H1 (cell line): ENCODE measurements around the gene MYO1F. TPM values are rescaled to one million over a fixed set of nuclear protein-coding genes. Genes with fewer than 3 reads are reported as not detected.

ENCODE experiments used
- CTCF ChIA-PET: fragments of 300-600 bp; sonication (Branson Sonifier 250); formaldehyde crosslinking; loops from one replicate; lab custom pipeline; 2021; ENCODE audit not compliant: partially characterized antibody; lab: Charles Lee
- POLR2A ChIA-PET: fragments of 300-600 bp; sonication (Branson Sonifier 250); formaldehyde crosslinking; loops from one replicate; lab custom pipeline; 2021; ENCODE audit warnings: inconsistent platforms; ENCODE audit not compliant: partially characterized antibody; lab: Charles Lee
- DNase-seq, 2 experiments: peaks; one replicate each; pipeline versions ENCODE4 v3.0.0 to v3.0.0-alpha.2; 2010 to 2022; ENCODE audit warnings: low spot score in 2 of 2, low read depth in 1 of 2, mixed read lengths in 1 of 2
- FAIRE-seq: peaks from 2 replicates; lab custom pipeline; 2011; peaks lifted over from hg19 to GRCh38; lab: Jason Lieb, UNC
- H2AFZ ChIP-seq: 2 replicates; pipeline ENCODE4 v1.8.1; 2012; ENCODE audit warnings: low read length, inconsistent platforms
- H2AK5ac ChIP-seq: 2 replicates; pipeline ENCODE4 v1.6.1; 2013; ENCODE audit warnings: low read depth, low read length
- H2BK120ac ChIP-seq: replicated peaks from 2 replicates; pipeline ENCODE3; 2013; ENCODE audit warnings: low read depth, low read length, inconsistent platforms
- H2BK12ac ChIP-seq: 2 replicates; pipeline ENCODE4 v1.6.1; 2013; ENCODE audit warnings: low read depth, low read length
- H2BK15ac ChIP-seq: 2 replicates; pipeline ENCODE4 v1.6.1; 2013; ENCODE audit warnings: low read length
- H2BK20ac ChIP-seq: 2 replicates; pipeline ENCODE4 v1.6.1; 2013; ENCODE audit warnings: low read length
- H2BK5ac ChIP-seq: 2 replicates; pipeline ENCODE4 v1.6.1; 2013; ENCODE audit warnings: low read depth, low read length
- H3K14ac ChIP-seq: 2 replicates; pipeline ENCODE4 v1.6.1; 2013; ENCODE audit warnings: inconsistent platforms; ENCODE audit not compliant: insufficient read length
- H3K18ac ChIP-seq: 2 replicates; pipeline ENCODE4 v1.6.1; 2013; ENCODE audit warnings: low read length; ENCODE audit errors: extremely low read depth
- H3K23ac ChIP-seq: 2 replicates; pipeline ENCODE4 v1.6.1; 2013; ENCODE audit warnings: inconsistent platforms; ENCODE audit not compliant: insufficient read length
- H3K23me2 ChIP-seq: 2 replicates; pipeline ENCODE4 v1.6.1; 2013; ENCODE audit warnings: low read depth, low read length
- H3K27ac ChIP-seq: 2 replicates; pipeline ENCODE4 v1.6.1; 2011; ENCODE audit warnings: low read depth, low read length, inconsistent platforms
- H3K27me3 ChIP-seq, 4 experiments: replicated peaks in 1 of 4; 1 replicate in 1 of 4; 2 replicates in 3 of 4; pipeline versions ENCODE4 v1.6.1 to v1.8.1; 2011 to 2013; ENCODE audit warnings: low read length in 3 of 4, mild to moderate bottlenecking in 3 of 4, inconsistent platforms in 2 of 4, mixed read lengths in 2 of 4, moderate library complexity in 1 of 4; ENCODE audit not compliant: control insufficient read depth in 3 of 4, insufficient read depth in 3 of 4; ENCODE audit errors: extremely low read depth in 1 of 4
- H3K36me3 ChIP-seq, 4 experiments: 2 replicates each; pipeline versions ENCODE4 v1.6.1 to v1.8.1; 2011 to 2013; ENCODE audit warnings: mild to moderate bottlenecking in 4 of 4, low read length in 3 of 4, moderate library complexity in 2 of 4, control low read depth in 1 of 4, inconsistent platforms in 1 of 4; ENCODE audit not compliant: insufficient read depth in 4 of 4, control insufficient read depth in 2 of 4
- H3K4ac ChIP-seq: replicated peaks from 2 replicates; pipeline ENCODE3; 2013; ENCODE audit warnings: low read length, low read depth, mixed read lengths, inconsistent platforms; ENCODE audit not compliant: insufficient read length
- H3K4me1 ChIP-seq, 4 experiments: replicated peaks in 1 of 4; 1 replicate in 1 of 4; 2 replicates in 3 of 4; pipeline versions ENCODE4 v1.6.1 to v1.8.1; 2011 to 2013; ENCODE audit warnings: low read length in 3 of 4, inconsistent platforms in 2 of 4, mixed read lengths in 1 of 4; ENCODE audit not compliant: insufficient read depth in 4 of 4, control insufficient read depth in 3 of 4
- H3K4me2 ChIP-seq, 2 experiments: 2 replicates each; pipeline versions ENCODE4 v1.6.1 to v1.8.1; 2011 to 2013; ENCODE audit warnings: low read depth in 2 of 2, low read length in 2 of 2, control low read depth in 1 of 2, inconsistent platforms in 1 of 2, mild to moderate bottlenecking in 1 of 2; ENCODE audit not compliant: insufficient read depth in 1 of 2
- H3K4me3 ChIP-seq, 4 experiments: fragments of 200-600, 300-600 bp in 1 of 4; sonication (generic), shearing (Covaris generic), sonication (Bioruptor Twin) in 1 of 4; 2 replicates each; pipeline versions ENCODE4 v1.5.1 to v1.8.1; 2011 to 2016; ENCODE audit warnings: low read length in 4 of 4, low read depth in 3 of 4, control low read depth in 2 of 4, inconsistent platforms in 2 of 4, mild to moderate bottlenecking in 2 of 4, mixed read lengths in 1 of 4, moderate library complexity in 1 of 4; ENCODE audit not compliant: insufficient read depth in 2 of 4; ENCODE audit errors: extremely low read depth in 1 of 4
- H3K56ac ChIP-seq: replicated peaks from 2 replicates; pipeline ENCODE3; 2013; ENCODE audit warnings: low read depth, mild to moderate bottlenecking, mixed read lengths, low read length, inconsistent platforms; ENCODE audit not compliant: insufficient read length
- H3K79me1 ChIP-seq: 2 replicates; pipeline ENCODE4 v1.6.1; 2013; ENCODE audit warnings: low read depth, low read length, control low read depth
- H3K79me2 ChIP-seq, 2 experiments: 2 replicates each; pipeline versions ENCODE4 v1.6.1 to v1.8.1; 2012 to 2013; ENCODE audit warnings: low read length in 2 of 2, mild to moderate bottlenecking in 2 of 2, inconsistent platforms in 1 of 2; ENCODE audit not compliant: insufficient read depth in 2 of 2, control insufficient read depth in 1 of 2
- H3K9ac ChIP-seq, 4 experiments: replicated peaks in 1 of 4; 1 replicate in 1 of 4; 2 replicates in 3 of 4; pipeline versions ENCODE4 v1.6.1 to v1.8.1; 2011 to 2013; ENCODE audit warnings: low read depth in 3 of 4, low read length in 3 of 4, control low read depth in 2 of 4, mild to moderate bottlenecking in 2 of 4, moderate library complexity in 2 of 4, inconsistent platforms in 1 of 4; ENCODE audit errors: extremely low read depth in 1 of 4
- H3K9me3 ChIP-seq, 2 experiments: 2 replicates each; pipeline versions ENCODE4 v1.6.1 to v1.8.1; 2012 to 2013; ENCODE audit warnings: mild to moderate bottlenecking in 2 of 2, moderate library complexity in 2 of 2, control low read depth in 1 of 2, inconsistent platforms in 1 of 2, low read depth in 1 of 2, low read length in 1 of 2, mixed read lengths in 1 of 2; ENCODE audit not compliant: insufficient read depth in 2 of 2
- H4K20me1 ChIP-seq, 2 experiments: replicated peaks in 1 of 2; 2 replicates each; pipeline versions ENCODE3 to v1.8.1; 2011 to 2013; ENCODE audit warnings: inconsistent platforms in 2 of 2, low read length in 2 of 2, mild to moderate bottlenecking in 1 of 2; ENCODE audit not compliant: insufficient read depth in 2 of 2, control insufficient read depth in 1 of 2
- H4K5ac ChIP-seq: 2 replicates; pipeline ENCODE4 v1.6.1; 2013; ENCODE audit warnings: low read length, low read depth, mixed read lengths, inconsistent platforms; ENCODE audit not compliant: insufficient read length
- H4K8ac ChIP-seq: 2 replicates; pipeline ENCODE4 v1.8.0; 2013; ENCODE audit warnings: mild to moderate bottlenecking, moderate library complexity, low read length, inconsistent platforms; ENCODE audit not compliant: insufficient read depth; ENCODE audit errors: extremely low read depth
- H4K91ac ChIP-seq: replicated peaks from 2 replicates; pipeline ENCODE3; 2013; ENCODE audit warnings: low read length, mixed read lengths, inconsistent platforms; ENCODE audit not compliant: insufficient read length
- BACH1 ChIP-seq: IDR thresholded peaks from 2 replicates; pipeline ENCODE4 v1.6.1; 2012; ENCODE audit warnings: low read length, improper control_type of control experiment
- BRCA1 ChIP-seq: IDR thresholded peaks from 2 replicates; pipeline ENCODE4 v1.6.1; 2012; ENCODE audit warnings: low read depth, low read length, improper control_type of control experiment
- CBX5 ChIP-seq: fragments of 300-800, 300-1000 bp; sonication (generic); IDR thresholded peaks from 2 replicates; pipeline ENCODE4 v1.7.1; 2016; ENCODE audit warnings: antibody characterized with exemption, low read length, low read depth
- CREB1 ChIP-seq: IDR thresholded peaks from 2 replicates; pipeline ENCODE4 v1.6.1; 2012; ENCODE audit warnings: inconsistent platforms
- EZH2 ChIP-seq: fragments of 200-600 bp; sonication (generic); IDR thresholded peaks from 2 replicates; pipeline ENCODE4 v1.7.1; 2012; ENCODE audit warnings: low read depth, mild to moderate bottlenecking, moderate library complexity, low read length, inconsistent platforms; ENCODE audit not compliant: severe bottlenecking
- KDM1A ChIP-seq: fragments of 200-600, 300-600 bp; sonication (generic); IDR thresholded peaks from 2 replicates; pipeline ENCODE4 v1.7.1; 2016; ENCODE audit warnings: mild to moderate bottlenecking, low read length, borderline replicate concordance
- KDM4A ChIP-seq: IDR thresholded peaks from one replicate; pipeline ENCODE4 v1.7.1; 2012; ENCODE audit warnings: low read depth, mild to moderate bottlenecking, moderate library complexity, low read length, inconsistent platforms; ENCODE audit not compliant: severe bottlenecking
- RFX5 ChIP-seq: IDR thresholded peaks from 2 replicates; pipeline ENCODE4 v1.6.1; 2011; ENCODE audit warnings: low read depth, low read length, improper control_type of control experiment, borderline replicate concordance
- RXRA ChIP-seq: IDR thresholded peaks from 2 replicates; pipeline ENCODE4 v1.6.1; 2011; ENCODE audit warnings: low read depth, mild to moderate bottlenecking, low read length, moderate library complexity; ENCODE audit not compliant: insufficient read depth
- SAP30 ChIP-seq: fragments of 300-600 bp; sonication (generic); IDR thresholded peaks from 2 replicates; pipeline ENCODE4 v1.7.1; 2012; ENCODE audit warnings: low read length, moderate library complexity, mild to moderate bottlenecking, inconsistent platforms; ENCODE audit not compliant: insufficient read depth, insufficient replicate concordance
- SP4 ChIP-seq: IDR thresholded peaks from 2 replicates; pipeline ENCODE4 v1.6.1; 2012; ENCODE audit warnings: low read length, inconsistent platforms
- WGBS, 2 experiments: shearing (Covaris generic) in 1 of 2; methylation state at CpG; one replicate each; pipeline versions ENCODE4 v1.1.6 to v1.1.7; 2013 to 2015; ENCODE audit warnings: low lambda C conversion rate in 2 of 2, mixed read lengths in 2 of 2, inconsistent platforms in 1 of 2, low coverage in 1 of 2, missing lambda C conversion rate in 1 of 2; ENCODE audit not compliant: insufficient replicate concordance in 2 of 2, insufficient coverage in 1 of 2, insufficient read length in 1 of 2; ENCODE audit errors: extremely low coverage in 1 of 2, missing lambda C conversion rate in 1 of 2; 5-methylcytosine and 5-hydroxymethylcytosine counted together
- polyA plus RNA-seq, 7 experiments: library from polyadenylated mRNA; depleted of rRNA in 3 of 7; stranded (reverse) in 5 of 7; unstranded in 2 of 7; fragments of >200 nt in 5 of 7; fragments of 200-250 nt in 2 of 7; gene quantifications; 1 replicate in 5 of 7; 2 replicates in 1 of 7; 4 replicates in 1 of 7; pipeline versions ENCODE4 v1.2.1 to v1.2.3, GENCODE V29; 2011 to 2013; ENCODE audit warnings: missing spikeins in 2 of 7, mixed read lengths in 2 of 7
- total RNA-seq: library from RNA; stranded (reverse); fragmentation: NEBNext Ultra II Directional; extraction: Animal tissue kit (Norgen Biotek cat#: 25700); gene quantifications from 2 replicates; pipeline ENCODE4 v1.2.1, GENCODE V29; 2021
- TF ChIP-seq, protein P1 (sequence below): IDR thresholded peaks from 2 replicates; pipeline ENCODE4 v1.6.1; 2011; ENCODE audit warnings: low read depth, mild to moderate bottlenecking, low read length; ENCODE audit not compliant: insufficient read depth

The MYO1F gene
- total and polyA plus RNA-seq, 2 of the 8 experiments (the other 6 are each of a cell fraction or from before 2014, with no cell fraction given) = 1.4 to 4.6 TPM

DNA sequence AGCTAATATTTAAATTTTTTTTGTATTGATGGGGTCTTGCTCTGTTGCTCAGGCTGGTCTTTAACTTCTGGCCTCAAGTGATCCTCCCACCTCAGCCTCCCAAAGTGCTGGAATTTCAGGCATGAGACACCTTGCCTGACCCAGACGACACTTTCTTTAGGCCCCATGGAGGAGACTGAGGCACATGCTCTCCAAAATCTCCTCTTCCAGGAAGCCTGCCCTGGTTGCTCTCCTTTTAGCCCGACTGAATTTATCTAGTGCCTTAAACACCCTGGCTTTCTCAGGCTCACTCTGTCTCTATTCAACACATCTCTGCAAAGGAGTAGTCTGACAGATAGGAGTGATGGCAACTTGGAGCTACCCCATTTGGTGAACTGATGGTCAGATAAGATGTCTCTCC lies 18.9 kb downstream of the MYO1F start:
- Histone ChIP-seq H4K20me1 (no peaks in the 10 kb centered on the region), H2BK20ac (no peak overlapping the region), H3K9me3 (no peaks in the 10 kb centered on the region), H3K27ac (no peak overlapping the region), H2BK5ac (no peak overlapping the region), H3K4me2 (no peak overlapping the region), H3K4me1 (no peaks in the 10 kb centered on the region; a peak in 1 of 7 replicates), H2AK5ac (no peak overlapping the region), H4K91ac (no peak overlapping the region), H3K4ac (no peak overlapping the region), H3K4me3 (no peak overlapping the region), H3K56ac (no peak overlapping the region), H2AFZ (no peak overlapping the region), H2BK12ac (no peak overlapping the region), H3K23me2 (no peaks in the 10 kb centered on the region), H2BK15ac (no peak overlapping the region), H3K79me1 (no peaks in the 10 kb centered on the region), H3K9ac (no peak overlapping the region), H4K8ac (no peak overlapping the region), H4K5ac (no peak overlapping the region), H3K18ac (no peak overlapping the region), H3K79me2 (no peaks in the 10 kb centered on the region), H3K14ac (no peak overlapping the region), H3K23ac (no peak overlapping the region), H3K36me3 (no peaks in the 10 kb centered on the region), H3K27me3 (no peaks in the 10 kb centered on the region), H2BK120ac (no peak overlapping the region)
- CTCF ChIA-PET = interaction anchor here (0.8 to 2.7 kb wide), 3 partner anchors 8 to 477 kb away, joined by 3 to 30 read pairs (median 3); partner anchors contain the start of gene MYO1F
- POLR2A ChIA-PET = interaction anchor here (0.6 to 1.0 kb wide), 3 partner anchors 11 to 480 kb away, joined by 3 to 7 read pairs (median 4); no protein-coding TSS in a partner anchor
- DNase-seq (no peak), FAIRE-seq (no peak)
- TF ChIP-seq BRCA1 = no peak
- TF ChIP-seq KDM4A = no peak
- no peak for TF ChIP-seq SP4
- no peak for TF ChIP-seq EZH2
- TF ChIP-seq BACH1 = no peak
- TF ChIP-seq RFX5 = no peak
- TF ChIP-seq RXRA = no peak
- no peak for TF ChIP-seq CREB1
- TF ChIP-seq SAP30 = no peak
- no peak for TF ChIP-seq CBX5
- TF ChIP-seq KDM1A = no peak
- TF ChIP-seq, protein P1, sequence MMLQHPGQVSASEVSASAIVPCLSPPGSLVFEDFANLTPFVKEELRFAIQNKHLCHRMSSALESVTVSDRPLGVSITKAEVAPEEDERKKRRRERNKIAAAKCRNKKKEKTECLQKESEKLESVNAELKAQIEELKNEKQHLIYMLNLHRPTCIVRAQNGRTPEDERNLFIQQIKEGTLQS = no peak
- 85% methylated on average over 2 of the region's 2 CpGs; no CpG with 5 or more reads in 1 of the 2 experiments for WGBS, 2 experiments
